ENCODE measurements around the gene RIPK1. TPM values are rescaled to one million over a fixed set of nuclear protein-coding genes. Genes with fewer than 3 reads are reported as not detected.

The RIPK1 gene
- total and polyA plus RNA-seq, 2 donors (not counting 3 experiments of a cell fraction or from before 2014, with no cell fraction given) = 11.2 to 20.6 TPM

GRCh38 chr6:3073382-3073781 lies 5.1 kb downstream of the RIPK1 start:
- no peak for DNase-seq (ENCODE audit: low read depth, low spot score)
- no peak overlapping the region for H3K4me3 ChIP-seq (replicated peaks in 1 of 3; ENCODE audit: insufficient read depth in 1 of 3, low read depth in 1 of 3, low read length in 3 of 3)
- FAIRE-seq = no peak
- no peaks in the 10 kb centered on the region for H3K27me3 ChIP-seq (ENCODE audit: control insufficient read depth in 2 of 2, insufficient read depth in 2 of 2, low read length in 2 of 2)
- peaks cover 18% of the 10 kb centered on the region for H3K4me1 ChIP-seq (ENCODE audit: control insufficient read depth, extremely low read depth, insufficient read depth, low read length)
- H3K4me2 ChIP-seq (ENCODE audit: insufficient read depth, low read length) = no peak overlapping the region
- BruUV-seq (replicated peaks) = no TSS peak
- H3K36me3 ChIP-seq (ENCODE audit: control insufficient read depth in 2 of 2, extremely low read depth in 1 of 2, insufficient read depth in 2 of 2, low read length in 2 of 2) = peaks cover 0 to 14% of the 10 kb centered on the region in 2 experiments
- ChIA-PET CTCF (interaction anchor here (1.0 kb wide), 1 partner anchor 11 kb away, joined by 3 read pairs; no protein-coding TSS in a partner anchor), POLR2A (no interaction called here)
- dilution Hi-C loops (cut with MboI; ENCODE audit: extremely low pct_ligation_motif_present, low sequenced_read_pairs) = no loop called here
- no peaks in the 10 kb centered on the region for H4K20me1 ChIP-seq (replicated peaks; ENCODE audit: control insufficient read depth, extremely low read depth, insufficient read depth, low read length)
- H3K9me3 ChIP-seq (replicated peaks; ENCODE audit: control insufficient read depth, insufficient read depth, low read length) = no peaks in the 10 kb centered on the region
- no peaks in the 10 kb centered on the region for H3K9me1 ChIP-seq (replicated peaks; ENCODE audit: control insufficient read depth, extremely low read depth, insufficient read depth, low read length)
- H3K79me2 ChIP-seq (ENCODE audit: control insufficient read depth, insufficient read depth, low read length) = peaks cover 61% of the 10 kb centered on the region
- H2AFZ ChIP-seq (ENCODE audit: low read depth, low read length) = no peak overlapping the region
- TF ChIP-seq CTCF (IDR thresholded peaks at IDR 0.05; ENCODE audit: extremely low read depth in 1 of 2, insufficient read depth in 1 of 2, low read depth in 1 of 2, low read length in 2 of 2) = no peak
- no peak for TF ChIP-seq MAX (IDR thresholded peaks at IDR 0.05; ENCODE audit: insufficient read depth, insufficient read length)
- no peak for TF ChIP-seq MYC (IDR thresholded peaks at IDR 0.05; ENCODE audit: low read depth, low read length)
- TF ChIP-seq EZH2 (IDR thresholded peaks at IDR 0.05; ENCODE audit: borderline replicate concordance, low read depth, low read length, severe bottlenecking) = no peak
- TF ChIP-seq POLR2AphosphoS5 (IDR thresholded peaks at IDR 0.05; ENCODE audit: insufficient read depth, low read depth, low read length) = no peak
- TF ChIP-seq POLR2A (IDR thresholded peaks at IDR 0.05; ENCODE audit: low read depth, low read length) = no peak
- no peak for TF ChIP-seq GATA2 (IDR thresholded peaks at IDR 0.05; ENCODE audit: insufficient read depth, insufficient read length, low read depth, low read length)
- no peak for TF ChIP-seq JUN (IDR thresholded peaks at IDR 0.05; ENCODE audit: borderline replicate concordance, insufficient read depth, insufficient read length, low read depth)
- TF ChIP-seq FOS (IDR thresholded peaks at IDR 0.05; ENCODE audit: borderline replicate concordance, insufficient read depth, low read length) = no peak
- no peak overlapping the region for H3K9ac ChIP-seq (replicated peaks; ENCODE audit: extremely low read depth, insufficient read depth, low read length)
- intact Hi-C loops (cut with micrococcal nuclease) = no loop called here
- no peak overlapping the region for H3K27ac ChIP-seq (ENCODE audit: insufficient read depth, low read depth, low read length)
